B cell (primary cell): ENCODE data around the gene NSD1.

Experiments used
- EZH2 ChIP-seq: IDR thresholded peaks from 2 replicates; pipeline ENCODE4 v1.6.1; 2012; ENCODE audit warnings: borderline replicate concordance, low read depth, mild to moderate bottlenecking, moderate library complexity, low read length; ENCODE audit not compliant: insufficient read depth, poor library complexity, severe bottlenecking
- TF ChIP-seq, protein P1 (sequence below): fragments of 200-600 bp; IDR thresholded peaks from one replicate; pipeline ENCODE4 v1.8.0; 2022; ENCODE audit warnings: antibody characterized with exemption, mild to moderate bottlenecking

DNA sequence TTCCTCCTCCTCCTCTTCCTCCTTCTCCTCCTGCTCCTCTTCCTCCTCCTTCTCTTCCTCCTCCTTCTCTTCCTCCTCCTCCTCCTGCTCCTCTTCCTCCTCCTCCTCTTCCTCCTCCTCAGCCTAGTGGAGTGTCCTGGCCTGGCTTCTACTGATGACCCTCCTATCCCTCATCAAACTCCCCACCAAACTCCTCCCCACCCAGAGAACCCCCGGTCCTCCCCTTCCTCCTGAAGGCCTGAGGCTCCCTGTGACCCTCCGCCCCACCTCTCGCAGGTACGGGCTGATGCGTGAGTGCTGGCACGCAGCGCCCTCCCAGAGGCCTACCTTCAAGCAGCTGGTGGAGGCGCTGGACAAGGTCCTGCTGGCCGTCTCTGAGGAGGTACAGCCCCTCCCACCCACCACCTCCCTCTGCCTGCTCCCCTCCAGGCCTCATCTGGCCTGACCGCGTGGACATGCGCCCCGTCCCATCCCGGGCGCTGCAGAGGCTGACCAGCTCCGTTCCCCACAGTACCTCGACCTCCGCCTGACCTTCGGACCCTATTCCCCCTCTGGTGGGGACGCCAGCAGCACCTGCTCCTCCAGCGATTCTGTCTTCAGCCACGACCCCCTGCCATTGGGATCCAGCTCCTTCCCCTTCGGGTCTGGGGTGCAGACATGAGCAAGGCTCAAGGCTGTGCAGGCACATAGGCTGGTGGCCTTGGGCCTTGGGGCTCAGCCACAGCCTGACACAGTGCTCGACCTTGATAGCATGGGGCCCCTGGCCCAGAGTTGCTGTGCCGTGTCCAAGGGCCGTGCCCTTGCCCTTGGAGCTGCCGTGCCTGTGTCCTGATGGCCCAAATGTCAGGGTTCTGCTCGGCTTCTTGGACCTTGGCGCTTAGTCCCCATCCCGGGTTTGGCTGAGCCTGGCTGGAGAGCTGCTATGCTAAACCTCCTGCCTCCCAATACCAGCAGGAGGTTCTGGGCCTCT is 36.3 kb upstream of the NSD1 start:
- TF ChIP-seq, protein P1, sequence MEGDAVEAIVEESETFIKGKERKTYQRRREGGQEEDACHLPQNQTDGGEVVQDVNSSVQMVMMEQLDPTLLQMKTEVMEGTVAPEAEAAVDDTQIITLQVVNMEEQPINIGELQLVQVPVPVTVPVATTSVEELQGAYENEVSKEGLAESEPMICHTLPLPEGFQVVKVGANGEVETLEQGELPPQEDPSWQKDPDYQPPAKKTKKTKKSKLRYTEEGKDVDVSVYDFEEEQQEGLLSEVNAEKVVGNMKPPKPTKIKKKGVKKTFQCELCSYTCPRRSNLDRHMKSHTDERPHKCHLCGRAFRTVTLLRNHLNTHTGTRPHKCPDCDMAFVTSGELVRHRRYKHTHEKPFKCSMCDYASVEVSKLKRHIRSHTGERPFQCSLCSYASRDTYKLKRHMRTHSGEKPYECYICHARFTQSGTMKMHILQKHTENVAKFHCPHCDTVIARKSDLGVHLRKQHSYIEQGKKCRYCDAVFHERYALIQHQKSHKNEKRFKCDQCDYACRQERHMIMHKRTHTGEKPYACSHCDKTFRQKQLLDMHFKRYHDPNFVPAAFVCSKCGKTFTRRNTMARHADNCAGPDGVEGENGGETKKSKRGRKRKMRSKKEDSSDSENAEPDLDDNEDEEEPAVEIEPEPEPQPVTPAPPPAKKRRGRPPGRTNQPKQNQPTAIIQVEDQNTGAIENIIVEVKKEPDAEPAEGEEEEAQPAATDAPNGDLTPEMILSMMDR: no peak
- no peak for TF ChIP-seq EZH2
